IMR-90 (cell line): Measurements from ENCODE around the gene PCYT2. TPM values are rescaled to one million over a fixed set of nuclear protein-coding genes. Genes with fewer than 3 reads are reported as not detected.

Experiments
- ATAC-seq: fragments of 200-7000 bp; cut with Tn5 transposase; 2 replicates; pipeline ENCODE4 v1.9.1; 2020; ENCODE audit warnings: low read depth, mild to moderate bottlenecking, moderate library complexity
- BruUV-seq: library from RNA; stranded (reverse); fragments of 400-500 nt; replicated peaks from 2 replicates; lab custom pipeline; 2021; lab: Mats Ljungman, UMichigan
- CTCF ChIA-PET: fragments of 300-600 bp; formaldehyde crosslinking; extraction: SDS; loops from one replicate; lab custom pipeline; 2021; ENCODE audit warnings: antibody characterized with exemption; lab: Yijun Ruan, JAX
- POLR2A ChIA-PET: fragments of 300-600 bp; sonication (Branson Sonifier 250); formaldehyde crosslinking; loops from one replicate; lab custom pipeline; 2022; ENCODE audit warnings: antibody characterized with exemption; ENCODE audit not compliant: unreplicated experiment; lab: Charles Lee
- DNase-seq: peaks from one replicate; pipeline ENCODE4 v3.0.0; 2013
- H2AFZ ChIP-seq: replicated peaks from 2 replicates; pipeline ENCODE3; 2013; ENCODE audit warnings: low read length, mild to moderate bottlenecking; ENCODE audit not compliant: poor library complexity
- H2AK5ac ChIP-seq: 2 replicates; pipeline ENCODE4 v1.6.1; 2013; ENCODE audit warnings: low read depth, low read length, inconsistent platforms
- H2AK9ac ChIP-seq: replicated peaks from 2 replicates; pipeline ENCODE3; 2013; ENCODE audit warnings: mild to moderate bottlenecking, low read depth, low read length, moderate library complexity; ENCODE audit not compliant: poor library complexity
- H2BK120ac ChIP-seq: 2 replicates; pipeline ENCODE4 v1.6.1; 2013; ENCODE audit warnings: low read depth, low read length, inconsistent platforms
- H2BK15ac ChIP-seq: 3 replicates; pipeline ENCODE4 v1.6.1; 2013; ENCODE audit warnings: low read depth, low read length, inconsistent platforms
- H2BK20ac ChIP-seq: 2 replicates; pipeline ENCODE4 v1.6.1; 2013; ENCODE audit warnings: low read depth, mild to moderate bottlenecking, inconsistent platforms, low read length, moderate library complexity
- H2BK5ac ChIP-seq: 2 replicates; pipeline ENCODE4 v1.6.1; 2013; ENCODE audit warnings: mild to moderate bottlenecking, low read depth, low read length, inconsistent platforms; ENCODE audit not compliant: poor library complexity, severe bottlenecking
- H3K14ac ChIP-seq: replicated peaks from 2 replicates; pipeline ENCODE4 v1.6.1; 2013; ENCODE audit warnings: low read depth, low read length, inconsistent platforms
- H3K18ac ChIP-seq: 2 replicates; pipeline ENCODE4 v1.6.1; 2013; ENCODE audit warnings: low read depth, low read length, control low read depth
- H3K23ac ChIP-seq: 2 replicates; pipeline ENCODE4 v1.6.1; 2013; ENCODE audit warnings: low read depth, low read length, inconsistent platforms
- H3K27ac ChIP-seq: 2 replicates; pipeline ENCODE4 v1.5.1; 2013; ENCODE audit warnings: mild to moderate bottlenecking, control low read depth, low read length; ENCODE audit not compliant: insufficient read depth
- H3K27me3 ChIP-seq: 2 replicates; pipeline ENCODE4 v1.6.1; 2013; ENCODE audit warnings: low read length; ENCODE audit not compliant: control insufficient read depth, insufficient read depth
- H3K36me3 ChIP-seq: 2 replicates; pipeline ENCODE4 v1.6.1; 2013; ENCODE audit warnings: low read length, mixed read lengths; ENCODE audit not compliant: control insufficient read depth, insufficient read depth
- H3K4ac ChIP-seq: 2 replicates; pipeline ENCODE4 v1.6.1; 2013; ENCODE audit warnings: low read depth, low read length, inconsistent platforms
- H3K4me1 ChIP-seq: 2 replicates; pipeline ENCODE4 v1.6.1; 2013; ENCODE audit warnings: low read length, mixed read lengths; ENCODE audit not compliant: control insufficient read depth, insufficient read depth
- H3K4me2 ChIP-seq: 2 replicates; pipeline ENCODE4 v1.6.1; 2013; ENCODE audit warnings: low read depth, mild to moderate bottlenecking, control low read depth, low read length, moderate library complexity
- H3K4me3 ChIP-seq: 2 replicates; pipeline ENCODE4 v1.5.1; 2013; ENCODE audit warnings: low read depth, mild to moderate bottlenecking, control low read depth, low read length, moderate library complexity; ENCODE audit not compliant: insufficient read depth
- H3K56ac ChIP-seq: 2 replicates; pipeline ENCODE4 v1.6.1; 2013; ENCODE audit warnings: low read length, inconsistent platforms; ENCODE audit not compliant: insufficient read depth; ENCODE audit errors: extremely low read depth
- H3K79me1 ChIP-seq, 2 experiments: 2 replicates each; pipeline ENCODE4 v1.6.1; 2013; ENCODE audit warnings: low read length in 2 of 2, inconsistent platforms in 1 of 2, low read depth in 1 of 2
- H3K9ac ChIP-seq: 2 replicates; pipeline ENCODE4 v1.6.1; 2013; ENCODE audit warnings: low read depth, low read length, control low read depth
- H3K9me1 ChIP-seq: 2 replicates; pipeline ENCODE4 v1.6.1; 2013; ENCODE audit warnings: low read length, inconsistent platforms; ENCODE audit not compliant: insufficient read depth
- H3K9me3 ChIP-seq: 2 replicates; pipeline ENCODE4 v1.6.1; 2013; ENCODE audit warnings: low read length; ENCODE audit not compliant: control insufficient read depth, insufficient read depth
- H4K20me1 ChIP-seq: 2 replicates; pipeline ENCODE4 v1.6.1; 2013; ENCODE audit warnings: low read length, inconsistent platforms; ENCODE audit not compliant: insufficient read depth
- H4K5ac ChIP-seq: 2 replicates; pipeline ENCODE4 v1.6.1; 2013; ENCODE audit warnings: mild to moderate bottlenecking, low read depth, low read length, control low read depth
- H4K8ac ChIP-seq, 2 experiments: 2 replicates each; pipeline ENCODE4 v1.6.1; 2013; ENCODE audit warnings: low read depth in 2 of 2, low read length in 2 of 2, control low read depth in 1 of 2, inconsistent platforms in 1 of 2
- H4K91ac ChIP-seq: 2 replicates; pipeline ENCODE4 v1.6.1; 2013; ENCODE audit warnings: low read depth, low read length, inconsistent platforms; ENCODE audit not compliant: insufficient read depth
- MXI1 ChIP-seq: IDR thresholded peaks from 2 replicates; pipeline ENCODE4 v1.6.1; 2012; ENCODE audit warnings: low read depth, mild to moderate bottlenecking, low read length, moderate library complexity, borderline replicate concordance
- WGBS, 2 experiments: methylation state at CpG; one replicate each; pipeline versions ENCODE4 v1.1.5 to v1.1.7; 2013; ENCODE audit warnings: missing lambda C conversion rate in 2 of 2; ENCODE audit not compliant: insufficient read length in 1 of 2; ENCODE audit errors: extremely low coverage in 2 of 2; 5-methylcytosine and 5-hydroxymethylcytosine counted together
- dilution Hi-C: fragments of 300-500 bp; cut with HindIII; formaldehyde crosslinking; loops from one replicate; pipeline ENCODE4 v1.14.3; 2018; ENCODE audit warnings: low sequenced_read_pairs; ENCODE audit not compliant: unreplicated experiment
- in situ Hi-C: fragments of 300-500 bp; cut with MboI; formaldehyde crosslinking; loops from 3 replicates; pipeline ENCODE4 v1.14.3; 2019; ENCODE audit warnings: low sequenced_read_pairs, inconsistent platforms, mixed read lengths
- intact Hi-C: fragments of 100-400 bp; cut with micrococcal nuclease; formaldehyde crosslinking; loops from 2 replicates; pipeline ENCODE4 v1.10.0; 2022
- polyA plus RNA-seq, 3 experiments: library from polyadenylated mRNA; depleted of rRNA; stranded (reverse); fragments of >200 nt; gene quantifications; 2 replicates each; pipeline ENCODE4 v1.2.3, GENCODE V29; 2012; ENCODE audit warnings: low replicate concordance in 1 of 3
- total RNA-seq: library from RNA; depleted of rRNA; stranded (reverse); fragments of >200 nt; gene quantifications from 2 replicates; pipeline ENCODE4 v1.2.3, GENCODE V29; 2012

The PCYT2 gene
- total and polyA plus RNA-seq, 2 of the 4 experiments (the other 2 are of a cell fraction), result 37.3 to 38.5 TPM

DNA sequence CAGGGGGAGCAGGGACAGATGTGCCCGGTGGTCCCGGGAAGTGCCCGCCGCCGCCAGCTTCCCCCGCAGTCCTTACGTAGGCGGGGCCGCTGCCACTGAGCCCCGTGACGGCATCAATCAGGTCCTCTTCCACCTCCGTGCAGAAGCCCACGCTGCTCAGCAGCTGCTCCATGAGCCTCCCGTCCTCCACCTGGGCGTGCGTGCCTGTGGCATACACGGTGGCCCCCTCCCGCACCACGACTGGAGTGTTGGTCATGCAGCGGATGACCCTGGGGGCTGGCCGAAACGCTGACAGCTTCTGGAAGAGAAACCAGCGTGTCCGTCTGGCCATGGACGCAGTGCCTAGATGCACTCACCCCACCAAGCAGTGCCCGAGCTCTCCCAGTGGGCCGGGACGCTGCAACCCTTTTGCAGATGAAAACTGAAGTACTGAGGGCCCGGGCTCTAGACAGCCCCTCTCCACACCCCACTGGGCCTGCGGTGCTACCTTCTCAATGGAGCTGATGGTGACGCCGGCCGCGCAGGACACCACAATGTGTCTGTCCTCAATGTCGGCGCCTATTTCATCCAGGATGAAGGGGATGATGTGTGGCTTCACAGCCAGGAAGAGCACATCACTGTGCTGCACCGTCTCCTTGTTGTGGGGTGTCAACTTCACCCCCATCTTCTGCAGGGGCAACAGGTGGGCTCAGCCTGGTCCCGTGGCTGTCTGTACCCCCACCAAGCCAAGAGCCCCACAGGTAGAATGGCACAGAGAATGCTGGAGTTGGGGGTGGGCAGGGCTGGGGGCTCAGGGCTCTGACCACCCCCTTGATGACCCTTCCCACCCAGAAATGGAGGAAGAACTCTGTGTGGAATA is 23.9 kb upstream of the PCYT2 start:
- Histone ChIP-seq H2BK20ac (no peak overlapping the region), H2AFZ (no peak overlapping the region), H3K23ac (no peak overlapping the region), H3K9me3 (no peaks in the 10 kb centered on the region), H2AK5ac (no peak overlapping the region), H2BK5ac (no peak overlapping the region), H3K4ac (no peak overlapping the region), H2AK9ac (peak overlapping the region; percentile 9), H4K5ac (no peak overlapping the region), H3K27me3 (no peaks in the 10 kb centered on the region; the same call in 1 of the 2 replicates), H4K91ac (no peak overlapping the region), H3K4me3 (no peak overlapping the region), H3K56ac (no peak overlapping the region), H3K14ac (no peak overlapping the region), H4K8ac (no peak overlapping the region), H3K4me2 (no peak overlapping the region), H2BK15ac (no peak overlapping the region), H3K9me1 (peaks cover 8% of the 10 kb centered on the region), H3K4me1 (peaks cover 4% of the 10 kb centered on the region), H3K27ac (no peak overlapping the region), H3K79me1 (peaks cover 9 to 37% of the 10 kb centered on the region in 2 experiments), H4K20me1 (peaks cover 11% of the 10 kb centered on the region), H3K36me3 (peaks cover 27% of the 10 kb centered on the region; the same call in 1 of the 2 replicates), H3K18ac (no peak overlapping the region), H3K9ac (no peak overlapping the region), H2BK120ac (no peak overlapping the region)
- TF ChIP-seq MXI1, result no peak
- no TSS peak for BruUV-seq
- intact Hi-C loops (no loop called here), dilution Hi-C loops (no loop called here), in situ Hi-C loops (no loop called here)
- ChIA-PET POLR2A (no interaction called here), CTCF (no interaction called here)
- DNase-seq (no peak), ATAC-seq (no peak)
- 91% methylated on average over 23 of the region's 38 CpGs; no CpG with 5 or more reads in 1 of the 2 experiments for WGBS, 2 experiments
